ENCODE results near the gene GPR83.

DNA sequence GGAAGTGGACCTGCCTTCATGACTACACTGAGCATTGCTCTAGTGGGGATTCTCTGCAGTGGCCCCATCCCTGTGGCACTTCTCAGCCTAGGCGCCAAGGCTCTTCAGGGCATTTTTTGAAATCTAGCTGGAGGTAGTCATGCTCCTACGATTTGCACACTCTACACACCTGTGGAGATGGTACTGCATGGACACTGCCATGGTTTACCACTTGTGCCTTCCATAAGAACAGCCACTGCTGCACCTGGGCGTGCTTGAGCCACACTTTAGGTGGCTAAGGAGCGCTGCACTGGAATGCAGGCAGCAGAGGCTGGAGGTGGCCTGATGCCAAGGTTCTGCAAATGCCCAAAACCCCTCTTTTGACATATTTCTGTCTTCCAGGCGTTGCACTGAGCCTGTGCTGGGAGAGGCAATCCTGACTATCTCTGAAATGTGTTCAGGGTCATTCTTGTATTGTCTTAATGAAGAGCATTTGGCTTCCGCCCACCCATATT lies 72.6 kb downstream of the GPR83 start:
- TF ChIP-seq, protein P1, sequence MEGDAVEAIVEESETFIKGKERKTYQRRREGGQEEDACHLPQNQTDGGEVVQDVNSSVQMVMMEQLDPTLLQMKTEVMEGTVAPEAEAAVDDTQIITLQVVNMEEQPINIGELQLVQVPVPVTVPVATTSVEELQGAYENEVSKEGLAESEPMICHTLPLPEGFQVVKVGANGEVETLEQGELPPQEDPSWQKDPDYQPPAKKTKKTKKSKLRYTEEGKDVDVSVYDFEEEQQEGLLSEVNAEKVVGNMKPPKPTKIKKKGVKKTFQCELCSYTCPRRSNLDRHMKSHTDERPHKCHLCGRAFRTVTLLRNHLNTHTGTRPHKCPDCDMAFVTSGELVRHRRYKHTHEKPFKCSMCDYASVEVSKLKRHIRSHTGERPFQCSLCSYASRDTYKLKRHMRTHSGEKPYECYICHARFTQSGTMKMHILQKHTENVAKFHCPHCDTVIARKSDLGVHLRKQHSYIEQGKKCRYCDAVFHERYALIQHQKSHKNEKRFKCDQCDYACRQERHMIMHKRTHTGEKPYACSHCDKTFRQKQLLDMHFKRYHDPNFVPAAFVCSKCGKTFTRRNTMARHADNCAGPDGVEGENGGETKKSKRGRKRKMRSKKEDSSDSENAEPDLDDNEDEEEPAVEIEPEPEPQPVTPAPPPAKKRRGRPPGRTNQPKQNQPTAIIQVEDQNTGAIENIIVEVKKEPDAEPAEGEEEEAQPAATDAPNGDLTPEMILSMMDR (IDR thresholded peaks at IDR 0.05) = no peak
- TF ChIP-seq POLR2A (IDR thresholded peaks at IDR 0.05) (no peak), EP300 (IDR thresholded peaks at IDR 0.05) (no peak), POLR2AphosphoS5 (IDR thresholded peaks at IDR 0.05) (no peak)

Data from upper lobe of left lung (tissue), 4 donors.